Psoas muscle (tissue), 8 donors: ENCODE results near the gene ADGRD1. TPM values are rescaled to one million over a fixed set of nuclear protein-coding genes. Genes with fewer than 3 reads are reported as not detected.
A peak's percentile ranks its signal among the peaks of the same experiment; 100 is the strongest.
"Not testable (repeated sequence)": the region's sequence is repeated elsewhere in the genome, so short reads cannot be mapped to it uniquely, and the experiment has no call there.

Experiments
- ATAC-seq, 4 donors: fragments of 200-7000 bp; cut with Tn5 transposase; one replicate each; pipeline ENCODE4 v1.9.1; 2020; ENCODE audit warnings: moderate library complexity in 3 of 4, mild to moderate bottlenecking in 2 of 4
- DNase-seq, 2 donors: peaks; one replicate each; pipeline ENCODE4 v3.0.0-alpha.2; 2020
- H3K27ac ChIP-seq: fragments of 200-600 bp; one replicate; pipeline ENCODE4 v1.8.0; 2022
- H3K27me3 ChIP-seq, 3 donors: fragments of 200-600 bp in 1 of 3; one replicate each; pipeline versions ENCODE4 v1.6.1 to v1.8.0; 2013 to 2022; ENCODE audit warnings: low read length in 2 of 3, mild to moderate bottlenecking in 2 of 3, moderate library complexity in 1 of 3; ENCODE audit not compliant: insufficient read depth in 3 of 3
- H3K36me3 ChIP-seq, 2 donors: fragments of 200-600 bp in 1 of 2; one replicate each; pipeline versions ENCODE4 v1.6.1 to v1.8.0; 2013 to 2022; ENCODE audit warnings: low read depth in 1 of 2, mild to moderate bottlenecking in 1 of 2, moderate library complexity in 1 of 2; ENCODE audit not compliant: insufficient read depth in 1 of 2
- H3K4me1 ChIP-seq: fragments of 200-600 bp; one replicate; pipeline ENCODE4 v1.8.0; 2022
- H3K4me3 ChIP-seq: fragments of 200-600 bp; one replicate; pipeline ENCODE4 v1.8.0; 2022; ENCODE audit warnings: mild to moderate bottlenecking
- H3K9me3 ChIP-seq: fragments of 200-600 bp; one replicate; pipeline ENCODE4 v1.8.0; 2022
- whole genome bisulfite sequencing, 3 donors: extraction: QIAGEN DNeasy Blood & Tissue Kit; methylation state at CpG; one replicate each; pipeline versions ENCODE4 v1.1.6 to v1.1.7; 2013; 5-methylcytosine and 5-hydroxymethylcytosine counted together
- intact Hi-C, 2 donors: fragments of 100-400 bp; cut with DNase I; formaldehyde crosslinking; loops; one replicate each; pipeline versions ENCODE4 v1.11.0 to v1.14.2; 2022
- polyA plus RNA-seq, 3 donors: library from polyadenylated mRNA; stranded (reverse); fragments of 200-250 nt; gene quantifications; one replicate each; pipeline ENCODE4 v1.2.3, GENCODE V29; 2013
- total RNA-seq, 4 donors: library from RNA; stranded (reverse); fragmentation: NEBNext Ultra II Directional in 2 of 4; extraction: Animal tissue kit (Norgen Biotek cat#: 25700) in 2 of 4; gene quantifications; one replicate each; pipeline versions ENCODE4 v1.2.1 to v1.2.4, GENCODE V29; 2021 to 2023
- TF ChIP-seq, protein P1 (sequence below): fragments of 200-600 bp; IDR thresholded peaks from one replicate; pipeline ENCODE4 v1.8.0; 2022; ENCODE audit warnings: antibody characterized with exemption
- donor health status: healthy with polysubstance abuse.
- donor health status: DM: no; HTN: no; CAD: no; lungs with moderate emphysema.
- donor health status: Bipolar disorder and iron deficiency.
- donor health status: healthy.
- donor health status: DM: yes; HTN: yes; CAD: no.
- donor health status: DM: no; HTN: no; CAD: no.
- donor health status: DM: no; HTN: no; CAD: no.
- donor health status: DM: yes; HTN: yes; CAD: no.

The ADGRD1 gene
- total and polyA plus RNA-seq, 7 donors: 2.1 to 11.6 (median 3.6) TPM

DNA sequence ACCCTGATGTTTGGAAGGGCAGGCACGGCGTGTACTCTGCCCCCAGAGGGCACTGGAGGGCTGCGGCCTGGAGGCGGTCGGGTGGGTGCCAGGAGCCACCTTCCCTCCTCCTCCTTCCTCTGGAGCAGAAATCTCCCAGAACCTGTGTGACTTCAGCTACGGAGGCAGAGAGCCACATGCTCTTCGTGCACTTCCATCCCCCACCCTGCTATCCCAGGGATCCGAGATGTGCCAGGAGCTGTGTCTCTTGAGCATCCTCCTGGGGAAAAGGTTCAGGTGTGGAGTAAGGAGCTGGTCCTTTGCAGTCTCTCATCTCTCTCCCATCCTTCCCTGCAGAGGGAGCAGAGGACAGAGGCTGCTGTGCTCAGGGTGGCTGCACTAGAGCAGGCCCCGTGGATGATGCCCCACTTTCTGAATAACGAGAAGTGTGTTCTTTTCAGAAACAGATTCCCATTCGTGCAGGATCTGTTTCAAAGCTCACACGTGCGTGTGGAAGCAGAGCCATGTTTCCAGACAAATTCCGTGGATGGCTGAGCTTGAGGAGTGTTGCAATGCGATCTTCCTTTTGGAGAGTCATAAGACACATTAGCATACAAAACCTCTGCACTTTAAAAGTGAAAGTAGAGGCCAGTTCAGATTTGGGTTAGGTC is 162.9 kb downstream of the ADGRD1 start:
- H3K27ac ChIP-seq: no peak overlapping the region
- H3K36me3 ChIP-seq: no peaks in the 10 kb centered on the region
- DNase-seq (peak; percentile 18 to 54), ATAC-seq (peak in 3 of 4 donors; percentile 42 to 52 (median 48))
- TF ChIP-seq, protein P1, sequence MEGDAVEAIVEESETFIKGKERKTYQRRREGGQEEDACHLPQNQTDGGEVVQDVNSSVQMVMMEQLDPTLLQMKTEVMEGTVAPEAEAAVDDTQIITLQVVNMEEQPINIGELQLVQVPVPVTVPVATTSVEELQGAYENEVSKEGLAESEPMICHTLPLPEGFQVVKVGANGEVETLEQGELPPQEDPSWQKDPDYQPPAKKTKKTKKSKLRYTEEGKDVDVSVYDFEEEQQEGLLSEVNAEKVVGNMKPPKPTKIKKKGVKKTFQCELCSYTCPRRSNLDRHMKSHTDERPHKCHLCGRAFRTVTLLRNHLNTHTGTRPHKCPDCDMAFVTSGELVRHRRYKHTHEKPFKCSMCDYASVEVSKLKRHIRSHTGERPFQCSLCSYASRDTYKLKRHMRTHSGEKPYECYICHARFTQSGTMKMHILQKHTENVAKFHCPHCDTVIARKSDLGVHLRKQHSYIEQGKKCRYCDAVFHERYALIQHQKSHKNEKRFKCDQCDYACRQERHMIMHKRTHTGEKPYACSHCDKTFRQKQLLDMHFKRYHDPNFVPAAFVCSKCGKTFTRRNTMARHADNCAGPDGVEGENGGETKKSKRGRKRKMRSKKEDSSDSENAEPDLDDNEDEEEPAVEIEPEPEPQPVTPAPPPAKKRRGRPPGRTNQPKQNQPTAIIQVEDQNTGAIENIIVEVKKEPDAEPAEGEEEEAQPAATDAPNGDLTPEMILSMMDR: peak; percentile 15
- H3K4me1 ChIP-seq: no peaks in the 10 kb centered on the region
- no peaks in the 10 kb centered on the region for H3K27me3 ChIP-seq
- no peak overlapping the region for H3K4me3 ChIP-seq
- intact Hi-C loops: no loop called here
- no peaks in the 10 kb centered on the region for H3K9me3 ChIP-seq
- WGBS, 3 donors: 30 to 34% (median 34%) methylated on average over 15 of the region's 15 CpGs

DNA sequence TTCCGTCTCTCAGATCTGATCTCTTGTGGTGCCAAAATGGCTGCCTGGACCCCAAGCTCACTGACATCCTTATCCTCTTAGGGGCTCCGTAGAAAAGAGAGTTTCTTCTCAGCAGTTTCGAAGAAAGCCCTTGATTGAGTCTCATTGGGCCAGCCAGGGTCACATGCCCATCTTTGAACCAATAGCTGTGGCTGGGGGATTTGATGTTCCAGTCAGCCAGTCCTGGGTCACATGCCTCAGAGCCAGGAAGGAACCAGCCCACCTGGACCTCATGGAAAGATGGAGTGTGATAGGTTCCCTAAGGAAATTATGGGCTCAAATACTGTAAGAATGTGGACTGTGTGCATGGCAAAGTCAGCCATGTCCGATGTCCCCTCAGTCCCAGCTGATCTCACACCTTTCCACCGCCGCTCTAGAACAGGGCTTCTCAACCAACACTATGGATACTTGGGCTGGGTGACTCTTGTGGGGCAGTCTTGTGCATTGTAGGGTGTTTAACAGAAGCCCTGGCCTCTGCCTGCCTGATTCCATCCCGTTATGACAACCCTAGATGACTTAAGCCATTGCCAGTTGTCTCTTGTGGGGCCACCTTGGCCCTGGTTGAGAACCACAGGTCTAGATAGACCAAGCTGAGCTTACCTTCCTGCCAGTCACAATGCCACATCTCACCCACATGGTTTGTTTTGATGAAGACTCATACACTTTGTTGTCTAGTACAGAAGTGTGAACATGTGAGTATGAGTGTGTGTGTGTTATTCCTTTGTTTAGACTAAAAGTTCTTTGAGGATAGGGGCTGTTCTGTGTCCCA is 163.9 kb downstream of the ADGRD1 start:
- WGBS, 3 donors: 84 to 92% (median 86%) methylated on average over 7 of the region's 7 CpGs
- DNase-seq (peak in 1 of 2 donors; percentile 19), ATAC-seq (no peak)
- Histone ChIP-seq H3K36me3 (no peaks in the 10 kb centered on the region), H3K9me3 (no peaks in the 10 kb centered on the region), H3K4me1 (no peaks in the 10 kb centered on the region), H3K27ac (no peak overlapping the region), H3K4me3 (no peak overlapping the region), H3K27me3 (no peaks in the 10 kb centered on the region)
- TF ChIP-seq, protein P1: no peak
- intact Hi-C loops: no loop called here

DNA sequence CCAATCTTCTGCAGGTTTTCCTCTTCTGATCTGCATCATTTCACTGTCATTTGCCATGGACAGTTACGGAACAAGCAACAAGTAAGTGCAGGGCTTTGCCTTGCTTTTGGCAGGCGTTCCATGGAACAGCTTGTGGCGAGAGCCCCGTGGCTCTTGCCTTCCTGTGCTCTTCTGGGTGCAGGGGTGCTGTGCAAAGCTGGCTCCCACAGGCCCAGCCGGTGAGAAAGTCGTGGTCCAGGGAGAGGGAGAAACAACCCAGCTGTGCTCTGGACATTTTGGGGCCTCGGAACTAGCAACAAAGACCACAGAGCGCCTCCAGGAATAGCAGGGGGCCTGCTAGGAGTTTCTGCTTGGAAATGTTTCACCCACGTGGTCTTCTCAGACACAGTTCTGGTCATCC is 164.7 kb downstream of the ADGRD1 start:
- TF ChIP-seq, protein P1: no peak
- Histone ChIP-seq H3K4me1 (no peaks in the 10 kb centered on the region), H3K36me3 (no peaks in the 10 kb centered on the region), H3K27me3 (no peaks in the 10 kb centered on the region), H3K9me3 (no peaks in the 10 kb centered on the region), H3K4me3 (no peak overlapping the region), H3K27ac (no peak overlapping the region)
- DNase-seq (peak in 1 of 2 donors; percentile 8), ATAC-seq (no peak)
- 66 to 77% (median 69%) methylated on average over 9 of the region's 9 CpGs for WGBS, 3 donors
- intact Hi-C loops: no loop called here

DNA sequence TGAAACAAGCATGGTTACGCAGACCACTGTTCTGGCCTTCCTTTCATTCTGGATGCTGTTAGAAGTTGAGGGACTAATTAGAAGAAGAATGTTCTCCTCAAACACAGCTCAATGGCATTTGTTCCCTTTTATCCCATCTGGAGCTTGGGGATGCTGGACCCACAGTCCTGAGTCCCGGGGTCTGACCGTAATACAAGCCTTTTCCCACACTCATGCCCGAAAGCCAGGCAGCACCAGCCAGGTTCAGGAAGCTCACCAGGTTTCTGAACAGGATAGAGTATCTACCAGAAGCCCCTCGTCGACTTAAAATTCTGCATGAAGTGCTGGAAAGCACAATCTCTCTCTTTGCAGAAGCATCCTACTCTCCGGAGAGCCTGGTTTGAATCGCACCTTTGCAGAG is 165.6 kb downstream of the ADGRD1 start:
- not testable (repeated sequence) for DNase-seq, ATAC-seq
- WGBS, 3 donors: 84 to 94% (median 90%) methylated on average over 5 to 8 of the region's 8 CpGs

DNA sequence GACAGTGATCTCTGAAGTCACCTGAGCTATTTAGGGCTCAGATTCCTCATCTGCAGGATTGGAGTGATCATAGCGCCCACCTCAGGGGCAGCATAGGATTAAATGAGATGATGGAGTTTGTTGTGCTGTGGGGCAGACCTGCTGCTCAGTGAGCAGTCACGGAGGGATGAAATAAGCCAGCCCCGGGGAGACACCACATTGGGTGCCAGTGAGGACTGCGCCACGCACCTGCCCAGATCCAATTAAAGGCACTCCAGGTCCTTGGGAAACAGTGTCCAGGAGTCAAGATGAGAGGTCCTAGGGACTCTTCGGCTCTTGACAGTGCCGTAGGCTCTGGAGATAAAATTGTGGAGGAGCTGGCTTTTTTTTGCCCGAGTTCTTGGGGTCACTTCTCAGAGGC is 166.2 kb downstream of the ADGRD1 start:
- Histone ChIP-seq H3K27me3 (no peaks in the 10 kb centered on the region), H3K9me3 (no peaks in the 10 kb centered on the region), H3K36me3 (no peaks in the 10 kb centered on the region), H3K4me1 (no peaks in the 10 kb centered on the region), H3K4me3 (no peak overlapping the region), H3K27ac (no peak overlapping the region)
- WGBS, 3 donors: 87 to 92% (median 92%) methylated on average over 8 of the region's 8 CpGs
- intact Hi-C loops: no loop called here
- ATAC-seq: no peak
- DNase-seq: peak in 1 of 2 donors; percentile 7
- TF ChIP-seq, protein P1: no peak

More for the DNA sequence above, 165.6 kb downstream of the ADGRD1 start:
- H3K9me3 ChIP-seq, H3K27me3 ChIP-seq, H3K36me3 ChIP-seq, intact Hi-C loops, H3K27ac ChIP-seq, H3K4me1 ChIP-seq, H3K4me3 ChIP-seq: not testable (repeated sequence)
